HEK293 (cell line): ENCODE measurements around the gene ADAMTS9.

Source experiments
- MYNN ChIP-seq: fragments of 450-650 bp; formaldehyde crosslinking; IDR thresholded peaks from 2 replicates; pipeline ENCODE4 v1.5.1; 2016; ENCODE audit warnings: missing biosample characterization, missing genetic modification characterization, borderline replicate concordance
- RBAK ChIP-seq: fragments of 450-650 bp; formaldehyde crosslinking; IDR thresholded peaks from 2 replicates; pipeline ENCODE4 v1.5.1; 2016; ENCODE audit warnings: missing biosample characterization, missing genetic modification characterization
- ZBTB21 ChIP-seq: fragments of 450-650 bp; formaldehyde crosslinking; IDR thresholded peaks from 2 replicates; pipeline ENCODE4 v1.5.1; 2017; ENCODE audit warnings: missing biosample characterization, missing genetic modification characterization
- ZNF211 ChIP-seq: fragments of 450-650 bp; formaldehyde crosslinking; IDR thresholded peaks from 2 replicates; pipeline ENCODE4 v1.5.1; 2016; ENCODE audit warnings: low read depth, missing biosample characterization, missing genetic modification characterization
- ZNF558 ChIP-seq: fragments of 450-650 bp; formaldehyde crosslinking; IDR thresholded peaks from 2 replicates; pipeline ENCODE4 v1.5.1; 2016; ENCODE audit warnings: missing biosample characterization, missing genetic modification characterization
- TF ChIP-seq, protein P1 (sequence below): fragments of 450-650 bp; formaldehyde crosslinking; IDR thresholded peaks from 2 replicates; pipeline ENCODE4 v1.5.1; 2016; ENCODE audit warnings: missing biosample characterization, missing genetic modification characterization
- TF ChIP-seq, protein P2 (sequence below): fragments of 450-650 bp; formaldehyde crosslinking; IDR thresholded peaks from 2 replicates; pipeline ENCODE4 v1.5.1; 2016; ENCODE audit warnings: missing biosample characterization, missing genetic modification characterization

DNA sequence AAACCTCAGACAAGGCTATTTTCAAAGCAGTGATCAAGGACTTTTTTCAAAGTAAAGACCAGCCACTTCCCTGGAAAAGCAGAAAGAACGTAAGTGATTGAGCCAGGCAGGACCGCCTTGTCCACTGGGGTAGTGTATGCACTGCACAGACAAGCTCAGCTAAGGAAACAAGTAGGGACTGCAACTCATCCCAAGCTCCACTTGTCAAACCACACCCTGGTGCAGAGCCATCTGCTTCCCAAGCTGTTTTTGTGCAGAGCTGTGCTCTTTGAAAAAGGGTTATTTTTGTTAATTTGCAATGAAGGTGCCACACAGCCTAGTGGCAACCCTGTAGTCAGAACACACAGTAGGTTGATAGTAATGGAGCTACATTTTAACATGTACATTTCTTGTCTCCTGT, 193.3 kb downstream of the ADAMTS9 start:
- TF ChIP-seq ZNF558 (no peak), MYNN (tag by site-specific recombination) (no peak), RBAK (tag by site-specific recombination) (no peak), ZBTB21 (tag by site-specific recombination) (no peak), ZNF211 (tag by site-specific recombination) (no peak)
- TF ChIP-seq, protein P1, sequence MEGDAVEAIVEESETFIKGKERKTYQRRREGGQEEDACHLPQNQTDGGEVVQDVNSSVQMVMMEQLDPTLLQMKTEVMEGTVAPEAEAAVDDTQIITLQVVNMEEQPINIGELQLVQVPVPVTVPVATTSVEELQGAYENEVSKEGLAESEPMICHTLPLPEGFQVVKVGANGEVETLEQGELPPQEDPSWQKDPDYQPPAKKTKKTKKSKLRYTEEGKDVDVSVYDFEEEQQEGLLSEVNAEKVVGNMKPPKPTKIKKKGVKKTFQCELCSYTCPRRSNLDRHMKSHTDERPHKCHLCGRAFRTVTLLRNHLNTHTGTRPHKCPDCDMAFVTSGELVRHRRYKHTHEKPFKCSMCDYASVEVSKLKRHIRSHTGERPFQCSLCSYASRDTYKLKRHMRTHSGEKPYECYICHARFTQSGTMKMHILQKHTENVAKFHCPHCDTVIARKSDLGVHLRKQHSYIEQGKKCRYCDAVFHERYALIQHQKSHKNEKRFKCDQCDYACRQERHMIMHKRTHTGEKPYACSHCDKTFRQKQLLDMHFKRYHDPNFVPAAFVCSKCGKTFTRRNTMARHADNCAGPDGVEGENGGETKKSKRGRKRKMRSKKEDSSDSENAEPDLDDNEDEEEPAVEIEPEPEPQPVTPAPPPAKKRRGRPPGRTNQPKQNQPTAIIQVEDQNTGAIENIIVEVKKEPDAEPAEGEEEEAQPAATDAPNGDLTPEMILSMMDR (tag by site-specific recombination): no peak
- TF ChIP-seq, protein P2, sequence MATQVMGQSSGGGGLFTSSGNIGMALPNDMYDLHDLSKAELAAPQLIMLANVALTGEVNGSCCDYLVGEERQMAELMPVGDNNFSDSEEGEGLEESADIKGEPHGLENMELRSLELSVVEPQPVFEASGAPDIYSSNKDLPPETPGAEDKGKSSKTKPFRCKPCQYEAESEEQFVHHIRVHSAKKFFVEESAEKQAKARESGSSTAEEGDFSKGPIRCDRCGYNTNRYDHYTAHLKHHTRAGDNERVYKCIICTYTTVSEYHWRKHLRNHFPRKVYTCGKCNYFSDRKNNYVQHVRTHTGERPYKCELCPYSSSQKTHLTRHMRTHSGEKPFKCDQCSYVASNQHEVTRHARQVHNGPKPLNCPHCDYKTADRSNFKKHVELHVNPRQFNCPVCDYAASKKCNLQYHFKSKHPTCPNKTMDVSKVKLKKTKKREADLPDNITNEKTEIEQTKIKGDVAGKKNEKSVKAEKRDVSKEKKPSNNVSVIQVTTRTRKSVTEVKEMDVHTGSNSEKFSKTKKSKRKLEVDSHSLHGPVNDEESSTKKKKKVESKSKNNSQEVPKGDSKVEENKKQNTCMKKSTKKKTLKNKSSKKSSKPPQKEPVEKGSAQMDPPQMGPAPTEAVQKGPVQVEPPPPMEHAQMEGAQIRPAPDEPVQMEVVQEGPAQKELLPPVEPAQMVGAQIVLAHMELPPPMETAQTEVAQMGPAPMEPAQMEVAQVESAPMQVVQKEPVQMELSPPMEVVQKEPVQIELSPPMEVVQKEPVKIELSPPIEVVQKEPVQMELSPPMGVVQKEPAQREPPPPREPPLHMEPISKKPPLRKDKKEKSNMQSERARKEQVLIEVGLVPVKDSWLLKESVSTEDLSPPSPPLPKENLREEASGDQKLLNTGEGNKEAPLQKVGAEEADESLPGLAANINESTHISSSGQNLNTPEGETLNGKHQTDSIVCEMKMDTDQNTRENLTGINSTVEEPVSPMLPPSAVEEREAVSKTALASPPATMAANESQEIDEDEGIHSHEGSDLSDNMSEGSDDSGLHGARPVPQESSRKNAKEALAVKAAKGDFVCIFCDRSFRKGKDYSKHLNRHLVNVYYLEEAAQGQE (tag by site-specific recombination): no peak
